NCI-H524 (cell line): ENCODE data around the gene TLK1.

Experiments
- DNase-seq, 2 experiments: peaks; one replicate each; lab custom pipeline; 2025; lab: John Stamatoyannopoulos, UW

The TLK1 gene

DNA sequence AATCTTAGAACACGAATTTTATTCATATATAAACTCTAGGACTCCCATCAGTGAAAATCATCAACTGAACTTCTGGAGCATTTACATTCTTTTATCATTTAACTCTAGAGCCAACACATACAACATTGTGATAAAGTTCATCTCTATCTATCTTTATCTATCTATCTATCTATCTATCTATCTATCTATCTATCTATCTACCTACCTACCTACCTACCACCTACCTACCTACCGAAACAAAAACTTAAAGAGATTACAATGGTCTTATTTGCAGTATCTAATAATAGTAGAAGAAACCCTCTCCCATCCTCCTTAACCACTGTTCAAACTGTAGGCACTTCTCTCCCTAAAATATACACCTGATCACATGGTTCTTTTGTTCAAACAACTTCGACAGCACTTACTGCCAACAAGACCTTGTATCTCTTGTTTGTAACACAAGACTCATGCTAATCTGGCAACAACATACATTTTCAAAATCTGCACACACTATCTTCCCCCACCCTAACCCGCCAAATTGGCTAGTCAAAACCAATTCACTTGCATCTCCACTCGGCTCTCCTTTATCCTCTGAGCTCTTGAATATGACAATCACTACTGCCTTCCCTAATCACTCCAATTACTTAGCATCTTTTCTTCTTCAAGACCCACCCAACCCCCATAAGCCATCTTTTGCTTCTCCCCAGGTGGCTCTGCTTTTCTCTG lies 162.6 kb downstream of the TLK1 start:
- DNase-seq: no peak

DNA sequence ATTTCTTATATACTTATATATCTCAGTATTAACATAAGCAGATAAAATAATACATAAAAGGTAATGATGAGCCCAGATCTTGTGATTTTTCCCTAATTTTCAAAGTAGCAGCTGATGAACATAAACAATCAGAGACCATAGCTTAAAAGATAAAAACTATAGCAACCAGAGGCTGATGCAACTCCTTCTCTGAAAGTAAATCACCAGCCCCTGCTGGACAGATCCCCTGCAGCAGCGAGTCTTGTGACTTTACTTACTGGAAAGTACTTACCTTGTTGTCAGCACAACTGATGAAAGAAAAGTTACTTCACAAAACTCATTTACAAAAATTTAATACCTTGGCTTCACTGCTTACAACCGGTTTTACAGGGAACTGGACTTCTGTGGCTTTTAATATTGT lies 164.4 kb downstream of the TLK1 start:
- no peak for DNase-seq

DNA sequence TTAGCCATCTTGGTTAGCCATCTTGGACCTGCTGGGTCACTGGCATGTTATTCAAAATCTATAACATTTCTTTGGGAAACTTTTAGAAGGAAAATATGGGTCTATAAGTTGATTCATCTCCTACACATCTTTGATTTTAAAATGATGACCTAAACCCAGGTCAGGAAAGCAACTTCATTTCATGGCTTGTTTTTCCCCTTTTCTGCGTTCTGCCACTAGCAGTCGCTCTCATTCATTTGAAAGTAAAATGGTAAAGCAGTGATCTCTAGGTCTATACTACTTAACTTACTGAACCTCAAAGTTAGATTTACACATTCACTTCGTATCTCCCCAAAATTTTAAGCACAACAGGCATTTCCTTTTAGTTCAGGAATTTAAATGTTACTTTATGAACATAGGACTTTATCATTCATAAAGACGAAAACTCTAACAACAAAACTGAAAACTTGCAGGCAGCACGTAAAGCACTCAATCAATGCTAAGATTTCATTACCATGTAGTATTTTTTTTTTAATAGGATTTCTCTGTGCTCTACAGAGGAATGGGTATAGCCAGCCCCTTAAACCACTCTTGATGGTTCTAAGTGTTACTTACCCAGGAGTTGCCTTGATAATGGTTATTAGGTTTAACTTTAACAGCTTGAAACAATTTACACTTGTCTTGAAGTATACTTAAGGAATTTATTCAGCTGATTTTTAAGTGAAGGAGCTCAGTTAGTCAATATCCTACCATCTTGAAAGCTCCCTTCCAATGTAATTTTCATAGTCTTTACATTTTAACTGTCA lies 169.1 kb downstream of the TLK1 start:
- no peak for DNase-seq

DNA sequence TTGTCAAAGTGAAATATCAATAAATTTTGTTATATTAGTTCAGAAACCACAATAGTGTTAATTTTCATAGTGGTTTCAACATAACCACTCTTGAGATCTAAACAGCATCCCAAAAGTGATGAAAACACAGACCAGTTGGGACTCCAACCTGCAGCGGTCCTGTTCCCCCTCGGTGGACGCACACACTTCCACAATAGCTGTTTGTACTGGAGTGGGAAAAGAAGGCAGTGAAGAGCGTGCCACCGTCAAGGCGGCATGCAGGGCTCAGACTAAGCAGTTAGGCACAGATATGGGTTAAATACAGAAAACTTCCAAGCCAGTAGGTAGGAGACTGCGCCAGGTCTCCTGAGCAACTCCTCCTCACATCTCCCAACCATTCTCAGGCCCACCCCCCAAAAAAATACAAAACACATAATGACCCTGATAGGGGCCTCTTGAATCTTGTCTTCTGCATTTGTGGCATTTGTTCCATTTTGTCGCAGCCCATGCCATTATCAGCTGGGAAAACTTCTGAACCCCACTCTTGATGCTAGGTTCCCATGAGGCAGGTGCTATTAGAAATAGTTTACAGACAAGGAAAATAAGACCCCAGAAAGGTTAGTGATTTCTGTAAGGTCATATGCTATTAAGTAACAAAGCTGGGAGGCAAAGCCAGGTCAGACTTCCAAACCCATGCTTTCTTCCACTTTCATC lies 174.0 kb downstream of the TLK1 start:
- DNase-seq: no peak

DNA sequence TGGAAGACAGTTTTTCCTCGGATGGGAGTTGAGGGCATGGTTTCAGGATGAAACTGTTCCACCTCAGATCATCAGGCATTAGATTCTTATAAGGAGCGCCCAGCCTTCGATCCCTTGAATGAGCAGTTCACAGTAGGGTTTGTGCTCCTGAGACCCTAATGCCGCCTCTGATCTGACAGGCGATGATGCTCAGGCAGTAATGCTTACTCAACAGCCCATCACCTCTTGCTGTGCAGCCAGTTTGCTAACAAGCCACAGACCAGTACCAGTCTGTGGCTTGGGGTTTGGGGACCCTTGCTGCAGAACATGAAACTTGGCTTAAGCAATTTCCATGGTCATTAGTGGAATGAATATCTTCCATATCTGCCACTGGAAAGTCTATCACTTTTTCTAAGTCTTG lies 175.3 kb downstream of the TLK1 start:
- no peak for DNase-seq

DNA sequence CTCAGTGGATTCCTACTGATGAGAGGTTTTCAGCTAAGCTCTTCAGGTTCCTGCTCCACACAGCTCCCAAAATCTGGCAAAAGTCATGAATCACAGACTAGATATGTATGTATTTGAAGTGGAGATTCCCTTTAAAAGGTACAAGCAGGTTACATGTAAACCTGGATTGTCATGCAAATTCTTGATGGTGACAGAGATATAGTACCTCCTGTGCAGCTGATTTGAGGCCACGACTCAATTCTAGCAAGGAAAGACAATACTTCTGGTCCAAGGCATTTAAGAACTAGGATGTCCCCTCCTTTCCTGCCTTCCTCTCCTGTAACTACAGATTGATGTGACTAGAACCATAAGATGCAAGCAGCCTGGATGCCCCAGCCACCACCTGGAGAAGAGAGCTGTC lies 176.6 kb downstream of the TLK1 start:
- no peak for DNase-seq

DNA sequence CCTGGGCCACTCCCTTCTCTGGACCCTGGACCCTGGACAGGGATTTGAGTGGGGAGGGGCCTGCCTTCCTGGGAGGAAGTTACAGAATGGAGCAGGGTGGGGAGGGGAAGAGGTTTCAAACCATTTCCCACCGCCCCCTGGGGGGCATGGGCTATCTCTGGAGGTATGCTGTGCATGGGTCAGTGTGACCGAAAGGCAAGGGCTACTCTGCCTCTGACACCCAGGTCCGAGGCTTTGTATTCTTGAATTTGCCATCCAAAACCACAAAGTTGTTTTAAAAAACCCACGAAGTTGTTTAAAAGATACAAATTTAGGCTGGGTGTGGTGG lies 184.8 kb downstream of the TLK1 start:
- DNase-seq: no peak

DNA sequence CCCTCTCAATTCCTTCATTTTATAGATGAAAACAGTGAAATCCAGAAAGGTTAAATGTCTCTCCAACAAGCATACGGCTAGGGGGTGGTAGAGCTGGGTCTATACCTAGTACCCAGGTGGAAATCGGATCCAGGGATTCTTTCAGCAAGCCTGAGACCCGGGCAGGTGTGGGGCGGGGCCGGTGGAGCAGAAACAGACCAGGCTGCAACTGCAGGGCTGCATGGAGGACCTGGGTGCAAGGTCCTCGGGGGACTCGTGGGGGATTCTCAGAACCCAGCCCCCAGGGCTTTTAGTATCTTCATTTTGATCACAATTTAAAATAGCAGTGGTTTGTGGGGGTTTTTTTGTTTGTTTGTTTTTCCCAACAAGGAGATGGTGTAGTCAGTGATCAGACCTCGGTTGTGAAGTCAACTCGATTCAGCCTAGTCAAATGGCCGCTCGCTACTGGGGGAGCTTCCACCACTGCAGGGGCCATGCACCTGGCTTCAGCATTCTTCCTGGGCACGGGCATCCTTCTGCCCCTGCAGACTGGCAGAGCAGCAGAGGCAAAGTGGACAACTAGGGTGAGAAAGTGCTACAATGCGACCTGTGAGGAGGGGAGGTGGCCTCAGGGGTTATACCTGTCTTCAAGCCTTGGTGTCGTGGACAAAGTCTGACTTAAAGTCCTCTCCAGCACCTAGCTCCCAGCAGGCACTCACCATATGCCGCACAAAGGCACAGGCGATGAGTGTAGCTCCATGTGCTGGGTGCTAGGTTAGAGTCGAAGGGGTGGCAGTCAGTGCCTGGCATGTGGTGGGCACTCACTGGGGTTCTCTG lies 185.4 kb downstream of the TLK1 start:
- DNase-seq: no peak

DNA sequence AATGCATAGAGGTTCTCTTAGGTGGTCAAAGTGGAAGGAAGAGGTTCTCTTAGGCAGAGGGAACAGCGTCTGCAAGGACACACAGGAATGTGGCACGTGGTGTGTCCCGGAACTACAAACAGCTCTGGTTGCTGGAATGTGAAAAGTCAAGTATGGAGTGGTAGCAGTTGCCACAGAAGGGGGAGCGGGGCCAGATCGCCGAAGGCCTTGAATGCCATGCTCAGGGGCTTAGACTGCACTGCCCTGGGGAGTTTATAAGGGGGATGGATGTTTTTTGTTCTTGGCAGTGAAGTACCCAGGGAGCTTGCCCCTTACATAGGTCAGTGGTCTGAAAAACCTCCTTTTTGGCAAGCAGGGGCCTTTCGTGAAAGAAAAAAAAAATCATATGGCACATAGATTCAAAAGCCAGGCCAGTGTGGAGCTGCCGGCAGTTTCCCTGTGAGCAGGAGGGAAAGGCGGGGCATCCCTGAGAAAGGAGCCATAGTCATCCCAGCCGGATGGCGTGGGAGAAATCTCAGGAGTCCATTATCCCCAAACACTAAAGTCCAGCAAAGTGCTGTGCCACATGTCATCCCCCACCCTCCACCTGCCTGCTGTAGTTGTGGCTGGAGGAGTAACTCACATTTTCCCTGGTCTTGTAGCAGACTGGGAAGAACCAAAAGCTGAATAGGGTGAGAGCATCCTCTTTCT lies 186.2 kb downstream of the TLK1 start:
- peak in 1 of 2 experiments; percentile 13 for DNase-seq

DNA sequence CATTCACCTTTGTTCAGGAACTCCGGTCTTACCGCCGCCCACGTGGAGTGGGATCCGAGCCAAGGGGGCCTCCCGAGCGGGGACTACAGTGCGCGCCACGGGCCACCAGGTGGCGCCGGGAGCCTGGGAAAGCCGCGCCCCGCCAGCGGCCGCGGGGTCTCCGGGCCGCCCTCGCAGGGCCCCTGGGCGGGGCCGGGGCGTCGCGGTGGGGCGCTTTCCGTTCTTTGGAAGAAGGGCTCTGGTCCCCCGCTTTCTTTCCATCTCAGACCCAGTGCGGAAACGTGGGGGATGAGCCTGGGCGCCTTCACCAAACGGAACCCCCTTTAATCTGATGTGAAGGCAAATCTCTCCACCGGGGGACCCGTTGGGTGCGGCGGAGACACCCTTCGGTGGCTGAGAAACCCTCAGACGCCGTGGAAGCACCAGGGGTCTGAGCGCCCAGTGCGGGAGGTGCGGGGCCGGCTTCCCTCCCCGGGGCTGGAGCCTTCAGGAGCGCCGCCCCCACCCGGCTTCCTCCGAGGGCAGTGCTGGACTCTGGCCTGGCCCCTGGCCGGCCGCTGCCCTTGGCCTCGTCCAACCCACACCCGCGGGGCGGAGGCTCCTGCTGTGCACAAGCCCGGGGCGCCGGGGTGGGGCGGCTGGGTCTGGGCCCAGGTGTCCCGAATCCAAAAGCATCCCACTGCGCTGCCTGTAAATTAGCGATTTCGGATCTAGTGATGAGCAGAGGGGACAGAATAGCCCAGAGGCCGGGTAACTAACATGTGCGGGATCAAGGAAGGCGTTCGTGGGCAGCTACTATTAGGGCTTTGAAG lies 187.0 kb downstream of the TLK1 start:
- peak; percentile 43 to 81 for DNase-seq

DNA sequence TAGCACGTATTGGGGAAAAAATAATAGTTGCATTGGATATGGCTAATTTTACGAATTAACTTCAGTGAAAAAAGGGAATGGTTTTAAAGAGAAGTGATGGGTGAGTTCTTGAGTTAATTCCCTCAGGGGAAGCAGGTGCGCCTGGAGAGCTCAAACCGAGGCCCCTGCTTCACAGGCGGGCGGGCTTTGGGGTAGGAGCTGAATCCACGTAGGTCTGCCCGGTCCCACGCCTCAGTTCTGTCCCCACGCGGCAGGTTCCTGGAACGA lies 187.5 kb downstream of the TLK1 start:
- no peak for DNase-seq

DNA sequence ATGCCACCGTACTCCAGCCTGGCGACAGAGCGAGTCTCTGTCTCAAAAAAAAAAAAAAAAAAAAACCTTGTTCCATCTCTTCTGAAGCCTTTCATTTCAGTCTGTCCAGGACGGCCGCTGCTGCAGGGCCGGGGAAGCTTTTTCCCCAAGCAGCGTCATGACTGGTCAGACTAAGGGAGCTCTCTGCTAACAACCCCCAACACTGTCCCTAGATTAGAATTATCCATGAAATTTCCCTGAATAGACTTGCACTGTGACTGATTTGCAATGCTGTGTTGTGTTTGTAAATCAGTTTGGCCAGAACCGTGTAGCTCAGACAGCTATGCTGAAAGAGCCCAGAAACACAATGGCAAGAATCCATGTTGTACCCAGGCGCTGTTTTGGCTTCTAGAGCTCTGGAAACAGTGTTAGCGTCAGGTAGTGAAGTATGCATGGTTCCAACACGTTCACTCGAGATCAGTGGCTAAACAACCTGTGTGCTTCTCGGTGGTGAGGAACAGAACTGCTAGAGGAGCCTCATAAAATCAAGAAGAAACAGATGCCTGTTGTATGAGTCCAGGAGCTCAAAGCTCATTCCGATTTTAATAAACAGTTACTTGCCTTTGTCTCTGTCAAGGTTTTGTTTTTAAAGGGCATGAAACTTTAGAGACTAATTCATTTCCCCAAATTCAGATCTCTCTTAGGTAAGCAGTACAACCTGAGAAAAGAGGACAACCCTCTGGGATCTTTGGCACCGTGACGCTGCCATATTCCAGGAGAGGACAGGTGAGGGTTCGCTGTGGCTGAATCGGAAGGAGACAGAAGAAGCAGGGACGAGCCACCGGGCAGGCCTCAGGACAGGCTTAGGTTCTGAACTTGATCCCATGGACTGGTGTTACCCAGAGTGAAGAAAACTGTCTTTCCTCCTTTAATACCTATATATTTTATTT lies 188.1 kb downstream of the TLK1 start:
- DNase-seq: peak in 1 of 2 experiments; percentile 34

DNA sequence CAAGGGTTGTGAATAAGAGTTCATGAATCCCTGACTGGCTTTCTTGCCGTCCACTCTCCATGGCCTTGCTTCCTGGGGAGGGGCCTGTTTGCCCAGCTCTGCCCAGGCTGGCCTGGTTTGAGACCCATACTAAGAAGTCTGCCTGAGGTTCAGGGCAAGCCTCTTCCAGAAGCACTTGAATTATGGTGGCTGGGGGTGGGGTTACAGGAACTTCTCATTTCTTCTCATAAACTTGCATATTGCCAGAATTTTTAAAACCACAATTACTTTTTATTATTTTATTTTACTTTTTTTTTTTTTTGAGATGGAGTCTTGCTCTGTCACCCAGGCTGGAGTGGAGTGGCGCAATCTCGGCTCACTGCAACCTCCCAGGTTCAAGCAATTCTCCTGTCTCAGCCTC lies 189.6 kb downstream of the TLK1 start:
- DNase-seq: no peak

DNA sequence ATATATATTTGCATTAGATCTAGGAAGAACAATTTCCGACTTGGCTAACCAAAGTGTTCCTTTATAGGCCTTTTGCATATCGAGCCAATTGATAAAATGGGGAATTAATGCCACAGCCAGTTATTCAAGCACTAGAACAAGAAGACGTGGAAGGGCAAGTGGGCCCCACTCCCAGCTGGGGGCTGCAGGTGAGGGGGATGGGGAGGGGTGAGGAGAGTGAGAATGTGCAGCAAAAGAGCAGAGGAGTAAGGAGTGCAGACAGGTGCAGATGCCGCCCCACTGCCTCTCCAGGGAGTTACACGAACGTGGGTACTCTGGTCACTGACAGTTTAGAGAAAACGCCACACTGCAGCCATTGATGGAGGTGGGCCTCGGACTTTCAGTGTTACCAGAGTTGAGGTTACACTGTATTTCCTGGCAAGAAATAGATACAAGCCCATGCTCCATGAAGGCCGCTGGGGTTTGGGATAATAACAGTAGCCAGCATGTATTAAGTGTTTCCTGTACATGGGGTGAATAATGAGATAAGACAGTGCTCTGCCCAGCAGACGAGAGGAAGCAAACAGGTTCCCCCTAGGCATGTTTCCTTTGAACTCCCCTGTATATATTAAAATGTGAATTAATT lies 190.7 kb downstream of the TLK1 start:
- no peak for DNase-seq

DNA sequence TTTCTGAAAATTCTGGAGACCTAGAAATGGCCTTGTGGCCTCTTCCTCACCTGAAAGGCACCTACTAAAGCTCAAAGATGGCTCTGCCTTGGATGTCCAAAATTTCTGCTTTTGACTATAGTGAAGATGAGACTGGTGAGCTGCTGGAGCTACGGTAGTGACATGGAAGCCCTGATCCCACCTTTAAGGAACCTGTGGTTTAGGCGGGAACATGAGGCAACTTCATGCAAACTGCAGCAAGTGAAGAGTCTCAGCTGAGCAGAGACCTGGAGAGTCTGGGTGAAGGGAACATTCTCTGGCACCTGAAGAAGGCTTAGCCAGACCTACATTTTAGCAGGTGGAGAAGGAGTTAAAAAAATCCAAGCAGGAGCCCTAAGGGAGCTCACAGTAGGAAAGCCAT lies 191.7 kb downstream of the TLK1 start:
- no peak for DNase-seq

DNA sequence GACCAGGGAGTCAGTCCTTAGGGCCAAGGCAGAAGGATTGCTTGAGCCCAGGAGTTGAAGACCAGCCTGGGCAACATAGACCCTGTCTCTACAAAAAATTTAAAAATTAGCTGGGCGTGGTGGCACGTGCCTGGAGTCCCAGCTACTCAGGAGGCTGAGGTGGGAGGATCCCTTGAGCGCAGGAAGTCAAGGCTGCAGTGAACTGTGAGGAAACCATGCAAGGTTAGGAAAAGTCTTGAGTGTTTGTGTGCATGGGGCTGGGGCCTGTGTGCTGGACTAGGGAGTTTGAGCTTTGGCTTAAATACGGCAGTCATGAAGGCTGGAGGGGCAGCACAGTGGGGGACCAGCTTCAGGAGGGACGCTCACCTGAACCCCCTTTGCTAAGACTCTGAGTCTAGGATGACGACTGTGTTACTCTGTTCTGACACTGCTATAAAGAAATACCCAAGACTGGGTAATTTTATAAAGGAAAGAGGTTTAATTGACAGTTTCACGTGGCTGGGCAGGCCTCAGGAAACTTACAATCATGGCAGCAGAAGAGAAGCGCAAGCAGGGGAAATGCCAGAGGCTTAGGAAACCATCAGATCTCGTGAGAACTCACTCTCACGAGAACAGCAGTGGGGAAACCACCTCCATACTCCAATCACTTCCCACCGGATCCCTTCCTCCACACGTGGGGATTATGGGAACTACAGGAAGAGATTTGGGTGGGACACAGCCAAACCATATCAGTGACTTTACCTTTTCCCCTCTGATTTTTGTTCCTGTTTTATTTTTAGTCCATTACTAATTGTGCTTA lies 192.3 kb downstream of the TLK1 start:
- no peak for DNase-seq

DNA sequence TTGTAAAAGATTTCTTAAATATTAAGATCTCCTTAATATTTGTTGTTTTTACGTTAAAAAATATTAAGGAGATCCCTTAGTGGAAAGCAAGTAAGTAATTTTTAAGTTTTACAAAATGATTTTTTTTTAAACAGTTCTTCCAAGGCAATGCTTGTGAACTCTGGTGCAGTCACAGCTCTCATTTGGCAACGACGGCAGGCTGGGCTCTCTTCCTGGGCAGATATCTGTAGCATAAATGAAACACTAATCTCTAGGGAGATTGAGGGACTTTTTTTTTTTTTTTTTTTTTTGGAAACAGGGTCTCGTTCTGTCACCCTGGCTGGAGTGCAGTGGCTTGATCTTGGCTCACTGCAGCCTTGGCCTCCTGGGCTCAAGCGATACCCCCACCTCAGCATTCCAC lies 193.1 kb downstream of the TLK1 start:
- DNase-seq: no peak

DNA sequence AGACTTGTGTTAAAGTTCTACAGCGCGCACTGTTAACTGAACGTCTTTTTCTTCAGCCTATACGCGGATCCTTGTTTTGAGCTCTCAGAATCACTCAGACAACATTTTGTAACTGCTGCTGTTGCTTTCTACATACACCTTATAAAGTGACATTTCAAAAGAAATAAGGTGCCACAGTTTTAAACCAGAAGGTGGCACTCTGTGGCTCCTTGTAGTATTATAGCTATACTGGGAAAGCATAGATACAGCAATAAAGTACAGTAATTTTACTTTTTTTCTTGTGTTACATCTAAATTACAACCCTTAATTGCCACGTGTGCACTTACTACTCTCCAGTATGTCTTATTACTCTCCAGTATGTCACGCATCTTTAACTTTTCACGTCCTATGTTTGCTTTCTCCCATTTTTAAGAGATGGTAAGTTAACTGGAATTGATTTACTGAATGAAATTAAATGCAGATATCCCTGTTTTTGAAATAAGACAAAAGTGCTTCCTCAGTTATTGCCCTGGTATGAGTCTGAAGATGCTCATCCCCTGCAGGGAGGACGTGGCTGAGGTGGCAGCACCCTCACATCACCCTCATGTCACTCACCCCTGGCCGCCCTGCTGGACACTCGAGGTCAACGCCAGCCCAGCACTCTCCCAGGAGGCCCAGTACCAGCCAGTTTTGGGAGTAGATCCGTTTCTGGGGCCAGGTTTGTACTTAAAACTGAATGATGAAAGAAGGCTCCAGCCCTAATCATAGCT lies 193.9 kb downstream of the TLK1 start:
- DNase-seq: peak in 1 of 2 experiments; percentile 22
